Neural progenitor cell (in vitro differentiated cells): ENCODE data around the gene GDI1.

Experiments used
- CTCF ChIP-seq: fragments of 200-600 bp; sonication (generic); IDR thresholded peaks from 2 replicates; pipeline ENCODE4 v1.5.1; 2017; ENCODE audit warnings: antibody characterized with exemption, mild to moderate bottlenecking
- EZH2 ChIP-seq: fragments of 200-600 bp; sonication (generic); IDR thresholded peaks from 2 replicates; pipeline ENCODE4 v1.6.1; 2017; ENCODE audit warnings: antibody characterized with exemption, mild to moderate bottlenecking, moderate library complexity

- TF ChIP-seq CTCF (no peak), EZH2 (no peak)
Observed at GRCh38 chrX:154433605-154434004, 3.3 kb upstream of the GDI1 start.
